Stimulated activated CD4-positive, alpha-beta T cell treated with anti-CD3 and anti-CD28 coated beads, Interleukin-12 subunit alpha, Interleukin-12 subunit beta, amount 100 ng/mL, for 4 hours (primary cell): ENCODE measurements around the gene POLR3A.

Experiments used
- DNase-seq: peaks from one replicate; pipeline ENCODE4 v3.0.0-alpha.2; 2020

Gene POLR3A

GRCh38 chr10:78045856-78046255 lies 16.5 kb upstream of the POLR3A start:
- no peak for DNase-seq

GRCh38 chr10:78045237-78045636 lies 15.9 kb upstream of the POLR3A start:
- peak; percentile 19 for DNase-seq

- no peak for DNase-seq
Observed at GRCh38 chr10:78044699-78045098, 15.4 kb upstream of the POLR3A start.

GRCh38 chr10:78044179-78044578 lies 14.9 kb upstream of the POLR3A start:
- DNase-seq: no peak

- no peak for DNase-seq
Observed at GRCh38 chr10:78042752-78043104, 13.4 kb upstream of the POLR3A start.

GRCh38 chr10:78042058-78042751 lies 12.9 kb upstream of the POLR3A start:
- no peak for DNase-seq

- DNase-seq: no peak
Observed at GRCh38 chr10:78041170-78042057, 12.1 kb upstream of the POLR3A start.

GRCh38 chr10:78039743-78040142 lies 10.4 kb upstream of the POLR3A start:
- no peak for DNase-seq

- DNase-seq: no peak
Observed at GRCh38 chr10:78038791-78039547, 9.7 kb upstream of the POLR3A start.

- DNase-seq: no peak
Observed at GRCh38 chr10:78038105-78038504, 8.8 kb upstream of the POLR3A start.

GRCh38 chr10:78035933-78036583 lies 6.7 kb upstream of the POLR3A start:
- DNase-seq: no peak

- DNase-seq: no peak
Observed at GRCh38 chr10:78035437-78035836, 6.1 kb upstream of the POLR3A start.

- no peak for DNase-seq
Observed at GRCh38 chr10:78035025-78035424, 5.7 kb upstream of the POLR3A start.

- DNase-seq: peak; percentile 94
Observed at GRCh38 chr10:78033637-78034470, 4.5 kb upstream of the POLR3A start, which contains the start of gene RPS24. TSS of gene RPS24 (plus strand) at chr10:78033863. CDS start at chr10:78033902, 39 bp downstream.

GRCh38 chr10:78033387-78033636 lies 4.0 kb upstream of the POLR3A start:
- no peak for DNase-seq

GRCh38 chr10:78028438-78029268 lies 662 bp downstream of the POLR3A start:
- DNase-seq: no peak

GRCh38 chr10:78025685-78026364 lies 3.5 kb downstream of the POLR3A start:
- no peak for DNase-seq

- DNase-seq: no peak
Observed at GRCh38 chr10:78023741-78024140, 5.6 kb downstream of the POLR3A start.

- DNase-seq: no peak
Observed at GRCh38 chr10:78021201-78021600, 8.1 kb downstream of the POLR3A start.

GRCh38 chr10:78019264-78019663 lies 10.1 kb downstream of the POLR3A start:
- DNase-seq: no peak

GRCh38 chr10:78017856-78018255 lies 11.5 kb downstream of the POLR3A start:
- DNase-seq: no peak
